H1 (cell line): ENCODE results near the gene KIF25. TPM values are rescaled to one million over a fixed set of nuclear protein-coding genes. Genes with fewer than 3 reads are reported as not detected.

Experiments used
- CTCF ChIA-PET: fragments of 300-600 bp; sonication (Branson Sonifier 250); formaldehyde crosslinking; loops from one replicate; lab custom pipeline; 2021; ENCODE audit not compliant: partially characterized antibody; lab: Charles Lee
- POLR2A ChIA-PET: fragments of 300-600 bp; sonication (Branson Sonifier 250); formaldehyde crosslinking; loops from one replicate; lab custom pipeline; 2021; ENCODE audit warnings: inconsistent platforms; ENCODE audit not compliant: partially characterized antibody; lab: Charles Lee
- DNase-seq, 2 experiments: peaks; one replicate each; pipeline versions ENCODE4 v3.0.0 to v3.0.0-alpha.2; 2010 to 2022; ENCODE audit warnings: low spot score in 2 of 2, low read depth in 1 of 2, mixed read lengths in 1 of 2
- FAIRE-seq: peaks from 2 replicates; lab custom pipeline; 2011; peaks lifted over from hg19 to GRCh38; lab: Jason Lieb, UNC
- H2AFZ ChIP-seq: 2 replicates; pipeline ENCODE4 v1.8.1; 2012; ENCODE audit warnings: low read length, inconsistent platforms
- H2AK5ac ChIP-seq: 2 replicates; pipeline ENCODE4 v1.6.1; 2013; ENCODE audit warnings: low read depth, low read length
- H2BK120ac ChIP-seq: replicated peaks from 2 replicates; pipeline ENCODE3; 2013; ENCODE audit warnings: low read depth, low read length, inconsistent platforms
- H2BK12ac ChIP-seq: 2 replicates; pipeline ENCODE4 v1.6.1; 2013; ENCODE audit warnings: low read depth, low read length
- H2BK15ac ChIP-seq: 2 replicates; pipeline ENCODE4 v1.6.1; 2013; ENCODE audit warnings: low read length
- H2BK20ac ChIP-seq: 2 replicates; pipeline ENCODE4 v1.6.1; 2013; ENCODE audit warnings: low read length
- H2BK5ac ChIP-seq: 2 replicates; pipeline ENCODE4 v1.6.1; 2013; ENCODE audit warnings: low read depth, low read length
- H3K14ac ChIP-seq: 2 replicates; pipeline ENCODE4 v1.6.1; 2013; ENCODE audit warnings: inconsistent platforms; ENCODE audit not compliant: insufficient read length
- H3K18ac ChIP-seq: 2 replicates; pipeline ENCODE4 v1.6.1; 2013; ENCODE audit warnings: low read length; ENCODE audit errors: extremely low read depth
- H3K23ac ChIP-seq: 2 replicates; pipeline ENCODE4 v1.6.1; 2013; ENCODE audit warnings: inconsistent platforms; ENCODE audit not compliant: insufficient read length
- H3K23me2 ChIP-seq: 2 replicates; pipeline ENCODE4 v1.6.1; 2013; ENCODE audit warnings: low read depth, low read length
- H3K27ac ChIP-seq: 2 replicates; pipeline ENCODE4 v1.6.1; 2011; ENCODE audit warnings: low read depth, low read length, inconsistent platforms
- H3K27me3 ChIP-seq, 4 experiments: replicated peaks in 1 of 4; 1 replicate in 1 of 4; 2 replicates in 3 of 4; pipeline versions ENCODE4 v1.6.1 to v1.8.1; 2011 to 2013; ENCODE audit warnings: low read length in 3 of 4, mild to moderate bottlenecking in 3 of 4, inconsistent platforms in 2 of 4, mixed read lengths in 2 of 4, moderate library complexity in 1 of 4; ENCODE audit not compliant: control insufficient read depth in 3 of 4, insufficient read depth in 3 of 4; ENCODE audit errors: extremely low read depth in 1 of 4
- H3K36me3 ChIP-seq, 4 experiments: 2 replicates each; pipeline versions ENCODE4 v1.6.1 to v1.8.1; 2011 to 2013; ENCODE audit warnings: mild to moderate bottlenecking in 4 of 4, low read length in 3 of 4, moderate library complexity in 2 of 4, control low read depth in 1 of 4, inconsistent platforms in 1 of 4; ENCODE audit not compliant: insufficient read depth in 4 of 4, control insufficient read depth in 2 of 4
- H3K4ac ChIP-seq: replicated peaks from 2 replicates; pipeline ENCODE3; 2013; ENCODE audit warnings: low read length, low read depth, mixed read lengths, inconsistent platforms; ENCODE audit not compliant: insufficient read length
- H3K4me1 ChIP-seq, 4 experiments: replicated peaks in 1 of 4; 1 replicate in 1 of 4; 2 replicates in 3 of 4; pipeline versions ENCODE4 v1.6.1 to v1.8.1; 2011 to 2013; ENCODE audit warnings: low read length in 3 of 4, inconsistent platforms in 2 of 4, mixed read lengths in 1 of 4; ENCODE audit not compliant: insufficient read depth in 4 of 4, control insufficient read depth in 3 of 4
- H3K4me2 ChIP-seq, 2 experiments: 2 replicates each; pipeline versions ENCODE4 v1.6.1 to v1.8.1; 2011 to 2013; ENCODE audit warnings: low read depth in 2 of 2, low read length in 2 of 2, control low read depth in 1 of 2, inconsistent platforms in 1 of 2, mild to moderate bottlenecking in 1 of 2; ENCODE audit not compliant: insufficient read depth in 1 of 2
- H3K4me3 ChIP-seq, 4 experiments: fragments of 200-600, 300-600 bp in 1 of 4; sonication (generic), shearing (Covaris generic), sonication (Bioruptor Twin) in 1 of 4; 2 replicates each; pipeline versions ENCODE4 v1.5.1 to v1.8.1; 2011 to 2016; ENCODE audit warnings: low read length in 4 of 4, low read depth in 3 of 4, control low read depth in 2 of 4, inconsistent platforms in 2 of 4, mild to moderate bottlenecking in 2 of 4, mixed read lengths in 1 of 4, moderate library complexity in 1 of 4; ENCODE audit not compliant: insufficient read depth in 2 of 4; ENCODE audit errors: extremely low read depth in 1 of 4
- H3K56ac ChIP-seq: replicated peaks from 2 replicates; pipeline ENCODE3; 2013; ENCODE audit warnings: low read depth, mild to moderate bottlenecking, mixed read lengths, low read length, inconsistent platforms; ENCODE audit not compliant: insufficient read length
- H3K79me1 ChIP-seq: 2 replicates; pipeline ENCODE4 v1.6.1; 2013; ENCODE audit warnings: low read depth, low read length, control low read depth
- H3K79me2 ChIP-seq, 2 experiments: 2 replicates each; pipeline versions ENCODE4 v1.6.1 to v1.8.1; 2012 to 2013; ENCODE audit warnings: low read length in 2 of 2, mild to moderate bottlenecking in 2 of 2, inconsistent platforms in 1 of 2; ENCODE audit not compliant: insufficient read depth in 2 of 2, control insufficient read depth in 1 of 2
- H3K9ac ChIP-seq, 4 experiments: replicated peaks in 1 of 4; 1 replicate in 1 of 4; 2 replicates in 3 of 4; pipeline versions ENCODE4 v1.6.1 to v1.8.1; 2011 to 2013; ENCODE audit warnings: low read depth in 3 of 4, low read length in 3 of 4, control low read depth in 2 of 4, mild to moderate bottlenecking in 2 of 4, moderate library complexity in 2 of 4, inconsistent platforms in 1 of 4; ENCODE audit errors: extremely low read depth in 1 of 4
- H3K9me3 ChIP-seq, 2 experiments: 2 replicates each; pipeline versions ENCODE4 v1.6.1 to v1.8.1; 2012 to 2013; ENCODE audit warnings: mild to moderate bottlenecking in 2 of 2, moderate library complexity in 2 of 2, control low read depth in 1 of 2, inconsistent platforms in 1 of 2, low read depth in 1 of 2, low read length in 1 of 2, mixed read lengths in 1 of 2; ENCODE audit not compliant: insufficient read depth in 2 of 2
- H4K20me1 ChIP-seq, 2 experiments: replicated peaks in 1 of 2; 2 replicates each; pipeline versions ENCODE3 to v1.8.1; 2011 to 2013; ENCODE audit warnings: inconsistent platforms in 2 of 2, low read length in 2 of 2, mild to moderate bottlenecking in 1 of 2; ENCODE audit not compliant: insufficient read depth in 2 of 2, control insufficient read depth in 1 of 2
- H4K5ac ChIP-seq: 2 replicates; pipeline ENCODE4 v1.6.1; 2013; ENCODE audit warnings: low read length, low read depth, mixed read lengths, inconsistent platforms; ENCODE audit not compliant: insufficient read length
- H4K8ac ChIP-seq: 2 replicates; pipeline ENCODE4 v1.8.0; 2013; ENCODE audit warnings: mild to moderate bottlenecking, moderate library complexity, low read length, inconsistent platforms; ENCODE audit not compliant: insufficient read depth; ENCODE audit errors: extremely low read depth
- H4K91ac ChIP-seq: replicated peaks from 2 replicates; pipeline ENCODE3; 2013; ENCODE audit warnings: low read length, mixed read lengths, inconsistent platforms; ENCODE audit not compliant: insufficient read length
- FOSL1 ChIP-seq: IDR thresholded peaks from 2 replicates; pipeline ENCODE4 v1.6.1; 2011; ENCODE audit warnings: mild to moderate bottlenecking, low read depth, low read length, moderate library complexity; ENCODE audit not compliant: insufficient read depth
- GABPA ChIP-seq: IDR thresholded peaks from 2 replicates; pipeline ENCODE4 v1.6.1; 2011; ENCODE audit warnings: mild to moderate bottlenecking, low read length, moderate library complexity, borderline replicate concordance; ENCODE audit not compliant: insufficient read depth
- KDM1A ChIP-seq: fragments of 200-600, 300-600 bp; sonication (generic); IDR thresholded peaks from 2 replicates; pipeline ENCODE4 v1.7.1; 2016; ENCODE audit warnings: mild to moderate bottlenecking, low read length, borderline replicate concordance
- MAFK ChIP-seq: IDR thresholded peaks from 2 replicates; pipeline ENCODE4 v1.6.1; 2012; ENCODE audit warnings: low read depth, mild to moderate bottlenecking, improper control_type of control experiment, low read length
- POU5F1 ChIP-seq: IDR thresholded peaks from 2 replicates; pipeline ENCODE4 v1.6.1; 2011; ENCODE audit warnings: low read depth, mild to moderate bottlenecking, low read length, moderate library complexity
- WGBS, 2 experiments: shearing (Covaris generic) in 1 of 2; methylation state at CpG; one replicate each; pipeline versions ENCODE4 v1.1.6 to v1.1.7; 2013 to 2015; ENCODE audit warnings: low lambda C conversion rate in 2 of 2, mixed read lengths in 2 of 2, inconsistent platforms in 1 of 2, low coverage in 1 of 2, missing lambda C conversion rate in 1 of 2; ENCODE audit not compliant: insufficient replicate concordance in 2 of 2, insufficient coverage in 1 of 2, insufficient read length in 1 of 2; ENCODE audit errors: extremely low coverage in 1 of 2, missing lambda C conversion rate in 1 of 2; 5-methylcytosine and 5-hydroxymethylcytosine counted together
- polyA plus RNA-seq, 7 experiments: library from polyadenylated mRNA; depleted of rRNA in 3 of 7; stranded (reverse) in 5 of 7; unstranded in 2 of 7; fragments of >200 nt in 5 of 7; fragments of 200-250 nt in 2 of 7; gene quantifications; 1 replicate in 5 of 7; 2 replicates in 1 of 7; 4 replicates in 1 of 7; pipeline versions ENCODE4 v1.2.1 to v1.2.3, GENCODE V29; 2011 to 2013; ENCODE audit warnings: missing spikeins in 2 of 7, mixed read lengths in 2 of 7
- total RNA-seq: library from RNA; stranded (reverse); fragmentation: NEBNext Ultra II Directional; extraction: Animal tissue kit (Norgen Biotek cat#: 25700); gene quantifications from 2 replicates; pipeline ENCODE4 v1.2.1, GENCODE V29; 2021
- TF ChIP-seq, protein P1 (sequence below), 3 experiments: IDR thresholded peaks; 1 replicate in 2 of 3; 2 replicates in 1 of 3; pipeline versions ENCODE4 v1.5.1 to v1.6.1; 2011; ENCODE audit warnings: low read length in 3 of 3, mild to moderate bottlenecking in 3 of 3, inconsistent platforms in 2 of 3, low read depth in 1 of 3, moderate library complexity in 1 of 3; ENCODE audit not compliant: insufficient read depth in 1 of 3; ENCODE audit errors: control extremely low read depth in 1 of 3

KIF25 gene
- total and polyA plus RNA-seq, 2 of the 8 experiments (the other 6 are each of a cell fraction or from before 2014, with no cell fraction given) = 1.5 to 2.0 TPM

DNA sequence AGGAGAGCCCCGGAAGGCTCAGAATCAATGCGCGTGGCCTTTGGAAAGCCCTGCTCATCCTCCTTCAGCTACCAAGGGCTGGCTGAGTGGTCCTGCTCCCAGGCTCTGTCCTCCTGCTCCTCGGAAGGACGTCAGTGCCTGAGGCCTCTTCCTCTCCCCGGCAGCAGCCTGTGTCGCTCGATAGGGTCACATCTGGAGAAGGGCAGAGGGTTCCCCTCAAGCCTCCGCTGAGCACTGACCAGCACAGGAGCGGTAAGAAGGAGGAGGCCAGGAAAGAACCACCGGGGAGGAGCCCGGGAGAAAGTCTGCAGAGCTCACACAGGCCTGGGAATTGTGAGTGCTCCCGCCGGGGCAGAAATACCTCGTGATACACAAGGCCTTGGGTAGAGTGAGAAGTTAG is 21.2 kb downstream of the KIF25 start:
- Histone ChIP-seq H4K91ac (no peak overlapping the region), H3K36me3 (no peaks in the 10 kb centered on the region), H3K27ac (no peak overlapping the region), H2BK5ac (no peak overlapping the region), H3K18ac (no peak overlapping the region; the same call in 1 of the 2 replicates), H3K4ac (peak overlapping the region; percentile 14), H3K23ac (no peak overlapping the region), H3K14ac (no peak overlapping the region), H2BK120ac (no peak overlapping the region), H3K4me3 (no peak overlapping the region), H3K4me2 (no peak overlapping the region), H3K9me3 (no peaks in the 10 kb centered on the region), H4K5ac (no peak overlapping the region), H3K23me2 (peaks cover 2% of the 10 kb centered on the region), H3K79me2 (no peaks in the 10 kb centered on the region), H4K20me1 (no peaks in the 10 kb centered on the region), H3K79me1 (no peaks in the 10 kb centered on the region), H3K9ac (no peak overlapping the region), H4K8ac (no peak overlapping the region), H3K56ac (no peak overlapping the region), H2BK20ac (no peak overlapping the region), H2BK12ac (peak overlapping the region; percentile 50; the same call in 1 of the 2 replicates), H2AFZ (no peak overlapping the region), H3K27me3 (no peaks in the 10 kb centered on the region), H3K4me1 (peaks cover 0 to 7% (median 2%) of the 10 kb centered on the region in 4 experiments; a peak in 3 of 7 replicates), H2AK5ac (0 out of 2 replicates have a peak overlapping the region, but pooled peaks have one; percentile 53), H2BK15ac (no peak overlapping the region)
- ChIA-PET POLR2A (no interaction called here), CTCF (interaction anchor here (1.1 to 1.3 kb wide), 2 partner anchors 14 to 120 kb away, joined by 3 to 4 read pairs; no protein-coding TSS in a partner anchor)
- WGBS, 2 experiments = 90% methylated on average over 15 of the region's 15 CpGs; no CpG with 5 or more reads in 1 of the 2 experiments
- FAIRE-seq (no peak), DNase-seq (peak in 1 of 2 experiments; percentile 26)
- TF ChIP-seq MAFK (no peak), KDM1A (no peak), FOSL1 (no peak), POU5F1 (no peak), GABPA (no peak)
- TF ChIP-seq, protein P1, sequence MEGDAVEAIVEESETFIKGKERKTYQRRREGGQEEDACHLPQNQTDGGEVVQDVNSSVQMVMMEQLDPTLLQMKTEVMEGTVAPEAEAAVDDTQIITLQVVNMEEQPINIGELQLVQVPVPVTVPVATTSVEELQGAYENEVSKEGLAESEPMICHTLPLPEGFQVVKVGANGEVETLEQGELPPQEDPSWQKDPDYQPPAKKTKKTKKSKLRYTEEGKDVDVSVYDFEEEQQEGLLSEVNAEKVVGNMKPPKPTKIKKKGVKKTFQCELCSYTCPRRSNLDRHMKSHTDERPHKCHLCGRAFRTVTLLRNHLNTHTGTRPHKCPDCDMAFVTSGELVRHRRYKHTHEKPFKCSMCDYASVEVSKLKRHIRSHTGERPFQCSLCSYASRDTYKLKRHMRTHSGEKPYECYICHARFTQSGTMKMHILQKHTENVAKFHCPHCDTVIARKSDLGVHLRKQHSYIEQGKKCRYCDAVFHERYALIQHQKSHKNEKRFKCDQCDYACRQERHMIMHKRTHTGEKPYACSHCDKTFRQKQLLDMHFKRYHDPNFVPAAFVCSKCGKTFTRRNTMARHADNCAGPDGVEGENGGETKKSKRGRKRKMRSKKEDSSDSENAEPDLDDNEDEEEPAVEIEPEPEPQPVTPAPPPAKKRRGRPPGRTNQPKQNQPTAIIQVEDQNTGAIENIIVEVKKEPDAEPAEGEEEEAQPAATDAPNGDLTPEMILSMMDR (IDR thresholded peaks at IDR 0.05; ENCODE audit: control extremely low read depth in 1 of 3, insufficient read depth in 1 of 3, low read depth in 1 of 3, low read length in 3 of 3) = no peak
